K562 (cell line): Measurements from ENCODE around the gene APEX2. TPM values are rescaled to one million over a fixed set of nuclear protein-coding genes. Genes with fewer than 3 reads are reported as not detected.
A peak's percentile ranks its signal among the peaks of the same experiment; 100 is the strongest.

Experiments
- CHD4 ChIP-seq: fragments of 200-600 bp; sonication (generic); IDR thresholded peaks from 3 replicates; pipeline ENCODE4 v1.6.1; 2012; ENCODE audit warnings: low read depth, mild to moderate bottlenecking, mixed read lengths, low read length, inconsistent platforms; ENCODE audit not compliant: insufficient read depth, insufficient replicate concordance, poor library complexity, severe bottlenecking
- GATAD2B ChIP-seq: fragments of 450-650 bp; IDR thresholded peaks from 2 replicates; pipeline ENCODE4 v1.6.1; 2017; ENCODE audit warnings: mild to moderate bottlenecking, borderline replicate concordance
- JUNB ChIP-seq: fragments of 450-650 bp; formaldehyde crosslinking; conservative IDR thresholded peaks from 2 replicates; pipeline ENCODE4 v1.4.0; 2020; ENCODE audit warnings: mild to moderate bottlenecking
- MBD2 ChIP-seq: sonication (generic); IDR thresholded peaks from 2 replicates; pipeline ENCODE4 v1.6.1; 2016; ENCODE audit warnings: low read depth, borderline replicate concordance
- NR2C2 ChIP-seq, 2 experiments: fragments of 200-800 bp in 1 of 2; sonication (Bioruptor generic) in 1 of 2; sonication (generic) in 1 of 2; formaldehyde crosslinking in 1 of 2; IDR thresholded peaks; 2 replicates each; pipeline versions ENCODE4 v1.6.1 to v1.8.0; 2016 to 2022; ENCODE audit warnings: mild to moderate bottlenecking in 1 of 2, missing compliant biosample characterization in 1 of 2, missing genetic modification characterization in 1 of 2, missing genetic modification reagents in 1 of 2
- PHF8 ChIP-seq: fragments of 200-600 bp; sonication (generic); IDR thresholded peaks from 2 replicates; pipeline ENCODE4 v1.6.1; 2012; ENCODE audit warnings: mixed run types, mild to moderate bottlenecking, inconsistent platforms, low read length, moderate library complexity, borderline replicate concordance
- POLR2AphosphoS5 ChIP-seq: IDR thresholded peaks from 2 replicates; pipeline ENCODE4 v1.6.1; 2011; ENCODE audit warnings: mild to moderate bottlenecking, low read depth, low read length, moderate library complexity; ENCODE audit not compliant: control insufficient read depth, insufficient read depth
- RFX1 ChIP-seq: fragments of 450-650 bp; IDR thresholded peaks from 2 replicates; pipeline ENCODE4 v1.6.1; 2016; ENCODE audit warnings: mild to moderate bottlenecking, moderate library complexity
- RFX5 ChIP-seq: IDR thresholded peaks from 2 replicates; pipeline ENCODE4 v1.6.1; 2011; ENCODE audit warnings: low read depth, mild to moderate bottlenecking, improper control_type of control experiment, low read length
- SPI1 ChIP-seq: IDR thresholded peaks from 2 replicates; pipeline ENCODE4 v1.6.1; 2011; ENCODE audit warnings: low read depth, low read length, control low read depth, borderline replicate concordance
- SUPT5H ChIP-seq: fragments of 450-650 bp; IDR thresholded peaks from 2 replicates; pipeline ENCODE4 v1.6.1; 2016
- WHSC1 ChIP-seq: IDR thresholded peaks from one replicate; pipeline ENCODE4 v1.6.1; 2012; ENCODE audit warnings: low read length, control low read depth, inconsistent platforms
- ZNF23 ChIP-seq: fragments of 250-450 bp; sonication (Bioruptor Pico); IDR thresholded peaks from 2 replicates; pipeline ENCODE4 v1.4.0; 2020; ENCODE audit warnings: mild to moderate bottlenecking
- ZNF263 ChIP-seq: sonication (generic); formaldehyde crosslinking; IDR thresholded peaks from 2 replicates; pipeline ENCODE4 v1.8.0; 2022; ENCODE audit warnings: mild to moderate bottlenecking, missing genetic modification reagents, borderline replicate concordance
- polyA plus RNA-seq, 8 experiments: library from polyadenylated mRNA; depleted of rRNA in 4 of 8; stranded (reverse) in 5 of 8; unstranded in 3 of 8; fragments of >200 nt; fragmentation: Nextera tagmentation in 2 of 8; fragmentation: Illumina TruSeq in 1 of 8; extraction: Ambion mirVana in 2 of 8; extraction: Trizol in 1 of 8; gene quantifications; 2 replicates each; pipeline versions ENCODE4 v1.2.1 to v1.2.3, GENCODE V29; 2011 to 2014; ENCODE audit warnings: inconsistent platforms in 1 of 8, missing spikeins in 1 of 8
- total RNA-seq, 7 experiments: library from RNA; depleted of rRNA in 6 of 7; stranded (reverse); fragments of >200 nt in 6 of 7; fragmentation: Illumina TruSeq in 2 of 7; extraction: Trizol in 2 of 7; gene quantifications; 2 replicates each; pipeline versions ENCODE4 v1.2.1 to v1.2.3, GENCODE V29; 2011 to 2021; ENCODE audit warnings: low replicate concordance in 1 of 7
- TF ChIP-seq, protein P1 (sequence below): fragments of 450-650 bp; IDR thresholded peaks from 2 replicates; pipeline ENCODE4 v1.6.1; 2016; ENCODE audit warnings: low read depth, mild to moderate bottlenecking, moderate library complexity
- TF ChIP-seq, protein P2 (sequence below), 2 experiments: fragments of 450-650 bp; conservative IDR thresholded peaks; 2 replicates each; pipeline ENCODE4 v1.6.1; 2017; ENCODE audit warnings: mild to moderate bottlenecking in 2 of 2, moderate library complexity in 2 of 2
- TF ChIP-seq, protein P3 (sequence below): fragments of 450-650 bp; formaldehyde crosslinking; IDR thresholded peaks from 2 replicates; pipeline ENCODE4 v1.4.0; 2020; ENCODE audit warnings: mild to moderate bottlenecking, mixed read lengths
- TF ChIP-seq, protein P4 (sequence below), 2 experiments: IDR thresholded peaks; 2 replicates each; pipeline ENCODE4 v1.6.1; 2011; ENCODE audit warnings: borderline replicate concordance in 1 of 2, control low read depth in 1 of 2, low read depth in 1 of 2, low read length in 1 of 2, mild to moderate bottlenecking in 1 of 2, mixed read lengths in 1 of 2, moderate library complexity in 1 of 2; ENCODE audit not compliant: insufficient read depth in 1 of 2, insufficient read length in 1 of 2, poor library complexity in 1 of 2, severe bottlenecking in 1 of 2; ENCODE audit errors: extremely low read depth in 1 of 2

Gene APEX2
- total and polyA plus RNA-seq, 9 of the 15 experiments (the other 6 are each of a cell fraction or from before 2014, with no cell fraction given) = 9.4 to 34.2 (median 25.9) TPM

DNA sequence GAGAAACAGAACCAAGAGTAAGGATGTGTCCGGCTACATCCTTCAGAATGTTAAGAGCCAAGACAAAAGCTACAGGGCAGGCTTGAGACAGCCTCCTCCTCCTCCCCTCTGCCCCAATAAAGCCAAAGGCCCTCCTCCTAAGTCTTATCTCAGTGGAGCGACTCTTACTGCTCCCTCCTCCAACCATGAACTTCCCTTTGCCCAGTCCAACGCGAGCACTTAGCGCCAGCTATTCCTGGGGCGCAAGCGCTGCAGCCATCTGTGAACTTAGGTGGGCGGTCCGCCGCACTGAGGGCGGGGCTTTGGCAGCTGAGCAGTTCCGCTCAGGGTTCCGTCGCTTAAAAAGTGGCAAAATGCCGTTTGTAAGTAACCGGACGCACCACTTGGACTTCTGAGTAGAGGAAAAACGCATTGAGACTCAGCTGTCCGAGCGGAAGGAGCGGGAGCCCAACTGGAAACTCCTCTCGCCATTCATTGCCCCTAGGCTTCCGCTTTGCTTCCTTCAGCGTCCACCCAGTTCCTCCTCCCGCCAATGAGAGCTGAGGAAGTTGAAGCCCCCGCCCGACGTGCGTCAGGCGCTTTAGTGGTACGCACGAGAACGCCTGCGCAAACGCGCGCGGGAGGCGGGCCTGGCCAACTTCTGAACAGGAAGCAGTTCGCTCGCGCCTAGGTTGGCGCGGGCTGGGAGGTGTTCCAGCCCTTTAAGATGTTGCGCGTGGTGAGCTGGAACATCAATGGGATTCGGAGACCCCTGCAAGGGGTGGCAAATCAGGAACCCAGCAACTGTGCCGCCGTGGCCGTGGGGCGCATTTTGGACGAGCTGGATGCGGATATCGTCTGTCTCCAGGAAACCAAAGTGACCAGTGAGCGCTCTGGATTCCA, at the start of gene APEX2 (continued):
- TF ChIP-seq POLR2AphosphoS5 (peak; percentile 69), GATAD2B (no peak), PHF8 (peak; percentile 72; the same call in 1 of the 2 replicates), ZNF23 (no peak), CHD4 (no peak), JUNB (CRISPR knock-in tag) (no peak), RFX5 (no peak), ZNF263 (CRISPR knock-in tag) (peak; percentile 87), RFX1 (peak; percentile 40; the same call in 1 of the 2 replicates), MBD2 (peak; percentile 13; the same call in 1 of the 2 replicates), SPI1 (peak; percentile 65; the same call in 1 of the 2 replicates), NR2C2 (CRISPR knock-in tag; IDR thresholded peaks at IDR 0.05) (no peak), NR2C2 (tag; IDR thresholded peaks at IDR 0.05) (peak; percentile 92), WHSC1 (no peak), SUPT5H (peak; percentile 86)
- TF ChIP-seq, protein P1, sequence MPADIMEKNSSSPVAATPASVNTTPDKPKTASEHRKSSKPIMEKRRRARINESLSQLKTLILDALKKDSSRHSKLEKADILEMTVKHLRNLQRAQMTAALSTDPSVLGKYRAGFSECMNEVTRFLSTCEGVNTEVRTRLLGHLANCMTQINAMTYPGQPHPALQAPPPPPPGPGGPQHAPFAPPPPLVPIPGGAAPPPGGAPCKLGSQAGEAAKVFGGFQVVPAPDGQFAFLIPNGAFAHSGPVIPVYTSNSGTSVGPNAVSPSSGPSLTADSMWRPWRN = no peak
- TF ChIP-seq, protein P2, sequence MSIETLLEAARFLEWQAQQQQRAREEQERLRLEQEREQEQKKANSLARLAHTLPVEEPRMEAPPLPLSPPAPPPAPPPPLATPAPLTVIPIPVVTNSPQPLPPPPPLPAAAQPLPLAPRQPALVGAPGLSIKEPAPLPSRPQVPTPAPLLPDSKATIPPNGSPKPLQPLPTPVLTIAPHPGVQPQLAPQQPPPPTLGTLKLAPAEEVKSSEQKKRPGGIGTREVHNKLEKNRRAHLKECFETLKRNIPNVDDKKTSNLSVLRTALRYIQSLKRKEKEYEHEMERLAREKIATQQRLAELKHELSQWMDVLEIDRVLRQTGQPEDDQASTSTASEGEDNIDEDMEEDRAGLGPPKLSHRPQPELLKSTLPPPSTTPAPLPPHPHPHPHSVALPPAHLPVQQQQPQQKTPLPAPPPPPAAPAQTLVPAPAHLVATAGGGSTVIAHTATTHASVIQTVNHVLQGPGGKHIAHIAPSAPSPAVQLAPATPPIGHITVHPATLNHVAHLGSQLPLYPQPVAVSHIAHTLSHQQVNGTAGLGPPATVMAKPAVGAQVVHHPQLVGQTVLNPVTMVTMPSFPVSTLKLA (conservative IDR thresholded peaks at IDR 0.05) = peak in 1 of 2 experiments; percentile 60; a peak in 3 of 4 replicates
- TF ChIP-seq, protein P3, sequence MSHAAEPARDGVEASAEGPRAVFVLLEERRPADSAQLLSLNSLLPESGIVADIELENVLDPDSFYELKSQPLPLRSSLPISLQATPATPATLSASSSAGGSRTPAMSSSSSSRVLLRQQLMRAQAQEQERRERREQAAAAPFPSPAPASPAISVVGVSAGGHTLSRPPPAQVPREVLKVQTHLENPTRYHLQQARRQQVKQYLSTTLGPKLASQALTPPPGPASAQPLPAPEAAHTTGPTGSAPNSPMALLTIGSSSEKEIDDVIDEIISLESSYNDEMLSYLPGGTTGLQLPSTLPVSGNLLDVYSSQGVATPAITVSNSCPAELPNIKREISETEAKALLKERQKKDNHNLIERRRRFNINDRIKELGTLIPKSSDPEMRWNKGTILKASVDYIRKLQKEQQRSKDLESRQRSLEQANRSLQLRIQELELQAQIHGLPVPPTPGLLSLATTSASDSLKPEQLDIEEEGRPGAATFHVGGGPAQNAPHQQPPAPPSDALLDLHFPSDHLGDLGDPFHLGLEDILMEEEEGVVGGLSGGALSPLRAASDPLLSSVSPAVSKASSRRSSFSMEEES = no peak
- TF ChIP-seq, protein P4, sequence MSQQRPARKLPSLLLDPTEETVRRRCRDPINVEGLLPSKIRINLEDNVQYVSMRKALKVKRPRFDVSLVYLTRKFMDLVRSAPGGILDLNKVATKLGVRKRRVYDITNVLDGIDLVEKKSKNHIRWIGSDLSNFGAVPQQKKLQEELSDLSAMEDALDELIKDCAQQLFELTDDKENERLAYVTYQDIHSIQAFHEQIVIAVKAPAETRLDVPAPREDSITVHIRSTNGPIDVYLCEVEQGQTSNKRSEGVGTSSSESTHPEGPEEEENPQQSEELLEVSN (IDR thresholded peaks at IDR 0.05; ENCODE audit: borderline replicate concordance in 1 of 2, extremely low read depth in 1 of 2, insufficient read depth in 1 of 2, insufficient read length in 1 of 2, low read depth in 1 of 2, low read length in 1 of 2, poor library complexity in 1 of 2, severe bottlenecking in 1 of 2) = peak in 1 of 2 experiments; percentile 30
